ENCODE measurements around the gene AP3D1.

Gene AP3D1

GRCh38 chr19:2119921-2120785 is 31.2 kb downstream of the AP3D1 start:
- no peak for TF ChIP-seq CTCF (IDR thresholded peaks at IDR 0.05; ENCODE audit: insufficient read depth, low read depth, low read length, missing control alignments)
- no peak overlapping the region for H3K4me3 ChIP-seq (ENCODE audit: low read length)
- DNase-seq (ENCODE audit: low read depth) = no peak

- DNase-seq (ENCODE audit: low read depth) = no peak
- no peak overlapping the region for H3K4me3 ChIP-seq (ENCODE audit: low read length)
- TF ChIP-seq CTCF (IDR thresholded peaks at IDR 0.05; ENCODE audit: insufficient read depth, low read depth, low read length, missing control alignments) = no peak
Observed at GRCh38 chr19:2118438-2118837, 32.9 kb downstream of the AP3D1 start.

GRCh38 chr19:2117215-2117960 is 34.0 kb downstream of the AP3D1 start:
- no peak for TF ChIP-seq CTCF (IDR thresholded peaks at IDR 0.05; ENCODE audit: insufficient read depth, low read depth, low read length, missing control alignments)
- no peak overlapping the region for H3K4me3 ChIP-seq (ENCODE audit: low read length)

GRCh38 chr19:2116507-2116906 is 34.9 kb downstream of the AP3D1 start:
- TF ChIP-seq CTCF (IDR thresholded peaks at IDR 0.05; ENCODE audit: insufficient read depth, low read depth, low read length, missing control alignments) = no peak
- H3K4me3 ChIP-seq (ENCODE audit: low read length) = no peak overlapping the region
- no peak for DNase-seq (ENCODE audit: low read depth)

More at GRCh38 chr19:2117215-2117960, 34.0 kb downstream of the AP3D1 start:
- DNase-seq (ENCODE audit: low read depth) = no peak

- no peak for TF ChIP-seq CTCF (IDR thresholded peaks at IDR 0.05; ENCODE audit: insufficient read depth, low read depth, low read length, missing control alignments)
- DNase-seq (ENCODE audit: low read depth) = no peak
- H3K4me3 ChIP-seq (ENCODE audit: low read length) = no peak overlapping the region
Observed at GRCh38 chr19:2115911-2116426, 35.4 kb downstream of the AP3D1 start.

- no peak overlapping the region for H3K4me3 ChIP-seq (ENCODE audit: low read length)
- DNase-seq (ENCODE audit: low read depth) = no peak
- no peak for TF ChIP-seq CTCF (IDR thresholded peaks at IDR 0.05; ENCODE audit: insufficient read depth, low read depth, low read length, missing control alignments)
Observed at GRCh38 chr19:2115324-2115723, 36.0 kb downstream of the AP3D1 start.
